ENCODE measurements around the gene UQCC2. TPM values are rescaled to one million over a fixed set of nuclear protein-coding genes. Genes with fewer than 3 reads are reported as not detected.

UQCC2 gene
- polyA plus RNA-seq, 1 of the 3 experiments (the other 2 are of a cell fraction): 59.0 TPM

DNA sequence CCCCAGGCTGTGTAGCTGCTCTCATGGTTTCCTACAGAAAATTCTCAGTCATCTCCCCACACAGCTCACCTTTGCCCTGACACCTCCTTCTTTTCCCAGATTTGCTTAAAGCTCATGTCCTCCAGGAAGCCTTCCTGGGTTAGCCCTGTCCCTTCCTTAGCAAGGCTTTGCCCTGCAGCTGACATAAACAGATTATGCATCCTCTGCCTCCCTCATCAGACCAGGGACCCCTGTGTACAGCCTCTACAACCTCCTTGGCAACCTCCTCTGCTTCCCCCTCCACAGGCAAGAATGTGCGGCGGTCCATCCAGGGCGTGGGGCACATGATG lies 39.8 kb downstream of the UQCC2 start:
- no peak for TF ChIP-seq POLR2AphosphoS5 (IDR thresholded peaks at IDR 0.05; ENCODE audit: low read depth, low read length)
- TF ChIP-seq TAF1 (IDR thresholded peaks at IDR 0.05; ENCODE audit: borderline replicate concordance, low read depth, low read length): no peak
- TF ChIP-seq RXRA (IDR thresholded peaks at IDR 0.05; ENCODE audit: borderline replicate concordance, low read depth): no peak
- TF ChIP-seq SIN3A (IDR thresholded peaks at IDR 0.05; ENCODE audit: borderline replicate concordance, low read depth, low read length): no peak
- TF ChIP-seq RFX5 (IDR thresholded peaks at IDR 0.05; ENCODE audit: low read length): no peak
- TF ChIP-seq, protein P1, sequence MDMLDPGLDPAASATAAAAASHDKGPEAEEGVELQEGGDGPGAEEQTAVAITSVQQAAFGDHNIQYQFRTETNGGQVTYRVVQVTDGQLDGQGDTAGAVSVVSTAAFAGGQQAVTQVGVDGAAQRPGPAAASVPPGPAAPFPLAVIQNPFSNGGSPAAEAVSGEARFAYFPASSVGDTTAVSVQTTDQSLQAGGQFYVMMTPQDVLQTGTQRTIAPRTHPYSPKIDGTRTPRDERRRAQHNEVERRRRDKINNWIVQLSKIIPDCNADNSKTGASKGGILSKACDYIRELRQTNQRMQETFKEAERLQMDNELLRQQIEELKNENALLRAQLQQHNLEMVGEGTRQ (IDR thresholded peaks at IDR 0.05; ENCODE audit: borderline replicate concordance, low read depth, low read length): no peak
- TF ChIP-seq FOXM1 (IDR thresholded peaks at IDR 0.05; ENCODE audit: low read depth): no peak
- TF ChIP-seq MEF2A (IDR thresholded peaks at IDR 0.05; ENCODE audit: borderline replicate concordance, low read depth): no peak
- TF ChIP-seq, protein P2, sequence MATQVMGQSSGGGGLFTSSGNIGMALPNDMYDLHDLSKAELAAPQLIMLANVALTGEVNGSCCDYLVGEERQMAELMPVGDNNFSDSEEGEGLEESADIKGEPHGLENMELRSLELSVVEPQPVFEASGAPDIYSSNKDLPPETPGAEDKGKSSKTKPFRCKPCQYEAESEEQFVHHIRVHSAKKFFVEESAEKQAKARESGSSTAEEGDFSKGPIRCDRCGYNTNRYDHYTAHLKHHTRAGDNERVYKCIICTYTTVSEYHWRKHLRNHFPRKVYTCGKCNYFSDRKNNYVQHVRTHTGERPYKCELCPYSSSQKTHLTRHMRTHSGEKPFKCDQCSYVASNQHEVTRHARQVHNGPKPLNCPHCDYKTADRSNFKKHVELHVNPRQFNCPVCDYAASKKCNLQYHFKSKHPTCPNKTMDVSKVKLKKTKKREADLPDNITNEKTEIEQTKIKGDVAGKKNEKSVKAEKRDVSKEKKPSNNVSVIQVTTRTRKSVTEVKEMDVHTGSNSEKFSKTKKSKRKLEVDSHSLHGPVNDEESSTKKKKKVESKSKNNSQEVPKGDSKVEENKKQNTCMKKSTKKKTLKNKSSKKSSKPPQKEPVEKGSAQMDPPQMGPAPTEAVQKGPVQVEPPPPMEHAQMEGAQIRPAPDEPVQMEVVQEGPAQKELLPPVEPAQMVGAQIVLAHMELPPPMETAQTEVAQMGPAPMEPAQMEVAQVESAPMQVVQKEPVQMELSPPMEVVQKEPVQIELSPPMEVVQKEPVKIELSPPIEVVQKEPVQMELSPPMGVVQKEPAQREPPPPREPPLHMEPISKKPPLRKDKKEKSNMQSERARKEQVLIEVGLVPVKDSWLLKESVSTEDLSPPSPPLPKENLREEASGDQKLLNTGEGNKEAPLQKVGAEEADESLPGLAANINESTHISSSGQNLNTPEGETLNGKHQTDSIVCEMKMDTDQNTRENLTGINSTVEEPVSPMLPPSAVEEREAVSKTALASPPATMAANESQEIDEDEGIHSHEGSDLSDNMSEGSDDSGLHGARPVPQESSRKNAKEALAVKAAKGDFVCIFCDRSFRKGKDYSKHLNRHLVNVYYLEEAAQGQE (IDR thresholded peaks at IDR 0.05; ENCODE audit: low read depth, low read length): no peak
- TF ChIP-seq RCOR1 (IDR thresholded peaks at IDR 0.05; ENCODE audit: low read length): no peak
- TF ChIP-seq FOSL2 (IDR thresholded peaks at IDR 0.05; ENCODE audit: borderline replicate concordance, low read depth): no peak
- TF ChIP-seq SMC3 (IDR thresholded peaks at IDR 0.05; ENCODE audit: low read depth, low read length): no peak
- TF ChIP-seq JUND (IDR thresholded peaks at IDR 0.05): no peak
- no peak for TF ChIP-seq EP300 (IDR thresholded peaks at IDR 0.05; ENCODE audit: borderline replicate concordance in 1 of 2, low read depth in 1 of 2, low read length in 1 of 2)
- no peak for TF ChIP-seq FOXJ3 (CRISPR knock-in tag; IDR thresholded peaks at IDR 0.05)
- TF ChIP-seq EZH2phosphoT487 (IDR thresholded peaks at IDR 0.05; ENCODE audit: borderline replicate concordance, low read depth): no peak
- H3K27ac ChIP-seq (ENCODE audit: low read depth in 2 of 2, low read length in 1 of 2): no peak overlapping the region
- no peaks in the 10 kb centered on the region for H3K27me3 ChIP-seq (ENCODE audit: insufficient read depth)
- ChIA-PET POLR2A (no interaction called here), CTCF (interaction anchor here (0.8 to 1.4 kb wide), 2 partner anchors 11 to 34 kb away, joined by 3 read pairs; no protein-coding TSS in a partner anchor)
- no peak overlapping the region for H2AFZ ChIP-seq (ENCODE audit: low read depth)
- H3K9ac ChIP-seq: no peak overlapping the region
- H3K9me3 ChIP-seq: no peaks in the 10 kb centered on the region
- no peaks in the 10 kb centered on the region for H3K9me2 ChIP-seq
- no peaks in the 10 kb centered on the region for H3K79me2 ChIP-seq (ENCODE audit: insufficient read depth)
- no peak overlapping the region for H3K4me3 ChIP-seq (ENCODE audit: low read depth in 2 of 2, low read length in 1 of 2)
- WGBS (ENCODE audit: low lambda C conversion rate): 100% methylated on average over 3 of the region's 3 CpGs
- peaks cover 0 to 4% of the 10 kb centered on the region in 2 experiments; a peak in 3 of 4 replicates for H3K4me1 ChIP-seq (ENCODE audit: control insufficient read depth in 1 of 2, insufficient read depth in 2 of 2, low read depth in 1 of 2, low read length in 1 of 2)
- no peak for DNase-seq
- no peaks in the 10 kb centered on the region for H4K20me1 ChIP-seq (ENCODE audit: insufficient read depth)
- no peaks in the 10 kb centered on the region for H3K36me3 ChIP-seq (replicated peaks in 1 of 2; ENCODE audit: control insufficient read depth in 1 of 2, insufficient read depth in 2 of 2, low read length in 1 of 2)
- no peak overlapping the region for H3K4me2 ChIP-seq
- no peaks in the 10 kb centered on the region for H3F3A ChIP-seq (replicated peaks; ENCODE audit: insufficient read depth)

All from SK-N-SH (cell line).